Lower lobe of right lung (tissue), 2 donors: Measurements from ENCODE around the gene LGI4. TPM values are rescaled to one million over a fixed set of nuclear protein-coding genes. Genes with fewer than 3 reads are reported as not detected.
A peak's percentile ranks its signal among the peaks of the same experiment; 100 is the strongest.

ENCODE experiments used
- ATAC-seq, 2 donors: fragments of 200-7000 bp; cut with Tn5 transposase; one replicate each; pipeline ENCODE4 v1.9.1; 2020 to 2022; ENCODE audit warnings: mild to moderate bottlenecking in 2 of 2, moderate library complexity in 2 of 2
- DNase-seq: peaks from one replicate; pipeline ENCODE4 v3.0.0-alpha.2; 2020
- H3K27ac ChIP-seq: fragments of 200-600 bp; one replicate; pipeline ENCODE4 v1.8.0; 2022
- H3K27me3 ChIP-seq: fragments of 200-600 bp; one replicate; pipeline ENCODE4 v1.8.0; 2022; ENCODE audit warnings: low read depth
- H3K36me3 ChIP-seq: fragments of 200-600 bp; one replicate; pipeline ENCODE4 v1.8.0; 2022; ENCODE audit warnings: mild to moderate bottlenecking
- H3K4me1 ChIP-seq: fragments of 200-600 bp; one replicate; pipeline ENCODE4 v1.8.0; 2022
- H3K4me3 ChIP-seq: fragments of 200-600 bp; one replicate; pipeline ENCODE4 v1.8.0; 2022; ENCODE audit warnings: mild to moderate bottlenecking
- H3K9me3 ChIP-seq: fragments of 200-600 bp; one replicate; pipeline ENCODE4 v1.8.0; 2022
- intact Hi-C: fragments of 100-400 bp; cut with DNase I; formaldehyde crosslinking; loops from one replicate; pipeline ENCODE4 v1.11.0; 2022
- total RNA-seq: library from RNA; stranded (reverse); fragmentation: NEBNext Ultra II Directional; extraction: Animal tissue kit (Norgen Biotek cat#: 25700); gene quantifications from one replicate; pipeline ENCODE4 v1.2.1, GENCODE V29; 2021
- TF ChIP-seq, protein P1 (sequence below): fragments of 200-600 bp; IDR thresholded peaks from one replicate; pipeline ENCODE4 v1.8.0; 2022; ENCODE audit warnings: antibody characterized with exemption, mild to moderate bottlenecking
- donor health status: DM: no; HTN: yes; CAD: no; lungs with severe emphysema.

LGI4 gene
- total RNA-seq, 1 donor from 2014 or later = 6.3 TPM

DNA sequence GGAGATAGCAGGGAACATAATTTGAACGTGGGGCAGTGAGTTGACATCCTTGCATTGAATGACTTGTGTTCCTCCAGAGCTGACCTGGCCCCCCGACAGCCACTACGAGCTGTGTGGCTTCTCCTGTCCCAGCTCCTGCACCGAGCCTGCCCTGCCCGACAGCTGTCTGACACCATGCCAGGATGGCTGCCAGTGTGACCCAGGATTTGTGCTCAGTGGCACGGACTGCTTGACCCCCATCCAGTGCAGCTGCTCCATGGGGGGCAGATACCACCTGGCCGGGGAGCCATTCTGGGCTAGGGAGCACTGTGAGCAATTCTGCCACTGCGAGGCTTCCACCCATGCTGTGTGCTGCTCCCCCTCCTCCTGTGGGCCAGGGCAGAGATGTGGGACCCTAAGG, 48.4 kb downstream of the LGI4 start:
- TF ChIP-seq, protein P1, sequence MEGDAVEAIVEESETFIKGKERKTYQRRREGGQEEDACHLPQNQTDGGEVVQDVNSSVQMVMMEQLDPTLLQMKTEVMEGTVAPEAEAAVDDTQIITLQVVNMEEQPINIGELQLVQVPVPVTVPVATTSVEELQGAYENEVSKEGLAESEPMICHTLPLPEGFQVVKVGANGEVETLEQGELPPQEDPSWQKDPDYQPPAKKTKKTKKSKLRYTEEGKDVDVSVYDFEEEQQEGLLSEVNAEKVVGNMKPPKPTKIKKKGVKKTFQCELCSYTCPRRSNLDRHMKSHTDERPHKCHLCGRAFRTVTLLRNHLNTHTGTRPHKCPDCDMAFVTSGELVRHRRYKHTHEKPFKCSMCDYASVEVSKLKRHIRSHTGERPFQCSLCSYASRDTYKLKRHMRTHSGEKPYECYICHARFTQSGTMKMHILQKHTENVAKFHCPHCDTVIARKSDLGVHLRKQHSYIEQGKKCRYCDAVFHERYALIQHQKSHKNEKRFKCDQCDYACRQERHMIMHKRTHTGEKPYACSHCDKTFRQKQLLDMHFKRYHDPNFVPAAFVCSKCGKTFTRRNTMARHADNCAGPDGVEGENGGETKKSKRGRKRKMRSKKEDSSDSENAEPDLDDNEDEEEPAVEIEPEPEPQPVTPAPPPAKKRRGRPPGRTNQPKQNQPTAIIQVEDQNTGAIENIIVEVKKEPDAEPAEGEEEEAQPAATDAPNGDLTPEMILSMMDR = no peak
- ATAC-seq (no peak), DNase-seq (no peak)
- no peak overlapping the region for H3K27ac ChIP-seq
- H3K27me3 ChIP-seq = peaks cover 17% of the 10 kb centered on the region
- H3K9me3 ChIP-seq = no peaks in the 10 kb centered on the region
- no peaks in the 10 kb centered on the region for H3K36me3 ChIP-seq
- intact Hi-C loops = no loop called here
- H3K4me3 ChIP-seq = no peak overlapping the region
- H3K4me1 ChIP-seq = peaks cover 10% of the 10 kb centered on the region

GRCh38 chr19:35085947-35086346, 48.9 kb downstream of the LGI4 start:
- Histone ChIP-seq H3K36me3 (no peaks in the 10 kb centered on the region), H3K27ac (no peak overlapping the region), H3K9me3 (no peaks in the 10 kb centered on the region), H3K4me1 (peaks cover 9% of the 10 kb centered on the region), H3K27me3 (peaks cover 13% of the 10 kb centered on the region), H3K4me3 (no peak overlapping the region)
- intact Hi-C loops = no loop called here
- TF ChIP-seq, protein P1 = no peak
- DNase-seq = no peak
- no peak for ATAC-seq

DNA sequence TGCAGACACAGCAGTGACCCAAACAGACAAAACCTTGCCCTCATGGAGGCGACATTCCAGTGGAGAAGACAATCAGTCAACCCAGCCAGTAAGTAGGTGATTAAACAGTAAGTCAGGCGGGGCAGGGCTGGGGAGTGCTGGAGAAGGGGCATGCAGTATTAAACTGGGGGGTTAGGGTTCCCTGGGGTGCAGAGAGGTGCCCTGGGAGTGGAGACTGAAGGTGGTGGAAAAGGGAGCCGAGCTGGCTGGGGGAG, 50.4 kb downstream of the LGI4 start:
- no peak for DNase-seq
- Histone ChIP-seq H3K36me3 (no peaks in the 10 kb centered on the region), H3K27me3 (no peaks in the 10 kb centered on the region), H3K9me3 (no peaks in the 10 kb centered on the region), H3K4me3 (no peak overlapping the region), H3K4me1 (no peaks in the 10 kb centered on the region), H3K27ac (no peak overlapping the region)
- TF ChIP-seq, protein P1 = no peak
- ATAC-seq = no peak
- intact Hi-C loops = no loop called here

GRCh38 chr19:35083691-35084508, 51.0 kb downstream of the LGI4 start:
- intact Hi-C loops = no loop called here
- DNase-seq = no peak

DNA sequence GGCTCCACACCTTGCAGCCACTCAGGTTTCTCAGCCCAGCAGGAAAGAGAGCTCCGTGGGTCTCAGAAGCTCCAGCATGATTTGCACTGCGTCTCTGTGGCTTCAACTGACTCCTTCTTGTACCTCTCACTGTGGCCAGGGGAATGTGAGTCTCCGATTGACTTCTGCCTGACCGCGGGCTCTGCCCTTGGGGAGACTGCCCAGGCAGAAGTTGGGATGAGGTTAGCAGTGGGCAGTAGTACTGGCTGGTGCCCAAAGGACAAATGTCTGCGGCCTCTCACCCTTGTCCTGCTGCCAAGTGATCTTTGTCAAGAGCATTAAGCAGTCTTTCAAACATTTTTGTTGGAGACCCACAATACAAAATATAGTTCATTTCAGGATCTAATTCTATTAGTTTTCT, 53.7 kb downstream of the LGI4 start:
- no peak for ATAC-seq
- H3K9me3 ChIP-seq = no peaks in the 10 kb centered on the region
- no peak overlapping the region for H3K27ac ChIP-seq
- H3K27me3 ChIP-seq = no peaks in the 10 kb centered on the region
- TF ChIP-seq, protein P1 = no peak
- no peaks in the 10 kb centered on the region for H3K4me1 ChIP-seq
- no peaks in the 10 kb centered on the region for H3K36me3 ChIP-seq
- DNase-seq = peak; percentile 27
- H3K4me3 ChIP-seq = no peak overlapping the region
- intact Hi-C loops = no loop called here

More at GRCh38 chr19:35083691-35084508, 51.0 kb downstream of the LGI4 start:
- H3K4me1 ChIP-seq = no peaks in the 10 kb centered on the region
- TF ChIP-seq, protein P1 = no peak
- no peaks in the 10 kb centered on the region for H3K27me3 ChIP-seq
- no peak overlapping the region for H3K4me3 ChIP-seq
- H3K36me3 ChIP-seq = no peaks in the 10 kb centered on the region
- no peak overlapping the region for H3K27ac ChIP-seq
- H3K9me3 ChIP-seq = no peaks in the 10 kb centered on the region
- no peak for ATAC-seq
